Neural crest cell (in vitro differentiated cells): ENCODE results near the gene MYO6. TPM values are rescaled to one million over a fixed set of nuclear protein-coding genes. Genes with fewer than 3 reads are reported as not detected.
"Not testable (repeated sequence)": the region's sequence is repeated elsewhere in the genome, so short reads cannot be mapped to it uniquely, and the experiment has no call there.

Experiments used
- DNase-seq: peaks from one replicate; pipeline ENCODE4 v3.0.0; 2021; ENCODE audit warnings: low read depth, mixed read lengths, low spot score
- H3K27ac Mint-ChIP-seq: one replicate; pipeline ENCODE4 v1.8.0; 2021; ENCODE audit warnings: mild to moderate bottlenecking, mixed read lengths; ENCODE audit not compliant: unreplicated experiment
- H3K27me3 Mint-ChIP-seq: 2 replicates; pipeline ENCODE4 v1.8.0; 2021; ENCODE audit warnings: low read depth, mild to moderate bottlenecking, mixed read lengths
- H3K36me3 Mint-ChIP-seq: 2 replicates; pipeline ENCODE4 v1.8.0; 2021; ENCODE audit warnings: low read depth, mild to moderate bottlenecking, mixed read lengths
- H3K4me1 Mint-ChIP-seq: 2 replicates; pipeline ENCODE4 v1.8.0; 2021; ENCODE audit warnings: mixed read lengths
- H3K4me3 Mint-ChIP-seq: one replicate; pipeline ENCODE4 v1.8.0; 2021; ENCODE audit warnings: mild to moderate bottlenecking, mixed read lengths
- H3K9me3 Mint-ChIP-seq: 2 replicates; pipeline ENCODE4 v1.8.0; 2021; ENCODE audit warnings: mixed read lengths
- CTCF ChIP-seq: fragments of 200-600 bp; sonication (generic); conservative IDR thresholded peaks from 2 replicates; pipeline ENCODE4 v1.5.0; 2021; ENCODE audit warnings: antibody characterized with exemption, mild to moderate bottlenecking
- total RNA-seq: library from RNA; stranded (reverse); gene quantifications from 2 replicates; pipeline ENCODE4 v1.2.1, GENCODE V29; 2021

Gene MYO6
- total RNA-seq, 1 donor from 2014 or later = 24.5 TPM

GRCh38 chr6:75893058-75893775 lies 144.2 kb downstream of the MYO6 start:
- Mint-ChIP-seq H3K27ac (no peak overlapping the region), H3K36me3 (peaks cover 3% of the 10 kb centered on the region), H3K4me1 (peaks cover 4% of the 10 kb centered on the region), H3K9me3 (no peaks in the 10 kb centered on the region), H3K27me3 (no peaks in the 10 kb centered on the region), H3K4me3 (no peak overlapping the region)
- DNase-seq = no peak
- peak; percentile 84 for TF ChIP-seq CTCF

DNA sequence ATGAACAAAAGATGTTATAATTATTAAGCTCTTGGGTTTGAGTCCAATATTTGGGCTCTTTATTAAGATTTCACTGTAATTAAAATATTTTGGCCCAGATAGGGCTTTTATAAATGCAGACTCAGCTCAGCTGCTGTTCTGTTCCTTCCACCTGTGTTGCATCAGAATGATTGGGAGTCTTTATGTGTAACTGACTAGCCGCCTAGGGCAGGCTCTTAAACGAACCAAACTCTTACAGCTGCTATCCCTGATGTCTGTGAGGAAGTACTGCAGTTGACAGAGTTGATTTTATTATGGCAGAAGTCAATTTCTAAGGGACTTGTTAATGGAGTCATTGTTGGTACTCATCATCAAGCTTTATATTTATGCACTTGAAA lies 144.7 kb downstream of the MYO6 start:
- H3K4me3 Mint-ChIP-seq = no peak overlapping the region
- no peaks in the 10 kb centered on the region for H3K27me3 Mint-ChIP-seq
- TF ChIP-seq CTCF = no peak
- no peak for DNase-seq
- peaks cover 4% of the 10 kb centered on the region for H3K4me1 Mint-ChIP-seq
- H3K27ac Mint-ChIP-seq = no peak overlapping the region
- H3K36me3 Mint-ChIP-seq = peaks cover 6% of the 10 kb centered on the region
- no peaks in the 10 kb centered on the region for H3K9me3 Mint-ChIP-seq

- Mint-ChIP-seq H3K27ac (no peak overlapping the region), H3K36me3 (peaks cover 8% of the 10 kb centered on the region), H3K27me3 (no peaks in the 10 kb centered on the region), H3K4me3 (no peak overlapping the region), H3K4me1 (peaks cover 4% of the 10 kb centered on the region), H3K9me3 (no peaks in the 10 kb centered on the region)
- DNase-seq = no peak
- TF ChIP-seq CTCF = no peak
Measured at GRCh38 chr6:75896526-75896925, 147.5 kb downstream of the MYO6 start.

DNA sequence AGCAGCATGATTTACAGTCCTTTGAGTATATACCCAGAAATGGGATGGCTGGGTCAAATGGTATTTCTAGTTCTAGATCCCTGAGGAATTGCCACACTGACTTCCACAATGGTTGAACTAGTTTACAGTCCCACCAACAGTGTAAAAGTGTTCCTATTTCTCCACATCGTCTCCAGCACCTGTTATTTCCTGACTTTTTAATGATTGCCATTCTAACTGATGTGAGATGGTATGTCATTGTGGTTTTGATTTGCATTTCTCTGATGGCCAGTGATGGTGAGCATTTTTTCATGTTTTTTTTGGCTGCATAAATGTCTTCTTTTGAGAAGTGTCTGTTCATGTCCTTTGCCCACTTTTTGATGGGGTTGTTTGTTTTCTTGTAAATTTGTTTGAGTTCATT lies 151.2 kb downstream of the MYO6 start:
- not testable (repeated sequence) for H3K4me1 Mint-ChIP-seq, H3K27ac Mint-ChIP-seq, H3K4me3 Mint-ChIP-seq, H3K36me3 Mint-ChIP-seq, DNase-seq, H3K27me3 Mint-ChIP-seq, H3K9me3 Mint-ChIP-seq

GRCh38 chr6:75905129-75905528 lies 156.1 kb downstream of the MYO6 start:
- not testable (repeated sequence) for H3K27ac Mint-ChIP-seq, H3K9me3 Mint-ChIP-seq, H3K27me3 Mint-ChIP-seq, DNase-seq, H3K4me1 Mint-ChIP-seq, H3K4me3 Mint-ChIP-seq
- H3K36me3 Mint-ChIP-seq = peaks cover 11% of the 10 kb centered on the region

- DNase-seq = no peak
- Mint-ChIP-seq H3K36me3 (peaks cover 6% of the 10 kb centered on the region), H3K4me1 (no peaks in the 10 kb centered on the region), H3K27ac (no peak overlapping the region), H3K9me3 (no peaks in the 10 kb centered on the region), H3K4me3 (no peak overlapping the region), H3K27me3 (no peaks in the 10 kb centered on the region)
- TF ChIP-seq CTCF = no peak
Measured at GRCh38 chr6:75906871-75907270, 157.8 kb downstream of the MYO6 start.
